22Rv1 (cell line): ENCODE data around the gene GNG7.

ENCODE experiments used
- ZFX ChIP-seq: fragments of 450-650 bp; IDR thresholded peaks from 2 replicates; pipeline ENCODE4 v1.6.1; 2017; ENCODE audit warnings: antibody characterized with exemption, borderline replicate concordance
- TF ChIP-seq, protein P1 (sequence below): fragments of 450-650 bp; IDR thresholded peaks from 2 replicates; pipeline ENCODE4 v1.5.1; 2017; ENCODE audit warnings: mild to moderate bottlenecking

GRCh38 chr19:2462635-2463421 is 239.7 kb downstream of the GNG7 start:
- TF ChIP-seq, protein P1, sequence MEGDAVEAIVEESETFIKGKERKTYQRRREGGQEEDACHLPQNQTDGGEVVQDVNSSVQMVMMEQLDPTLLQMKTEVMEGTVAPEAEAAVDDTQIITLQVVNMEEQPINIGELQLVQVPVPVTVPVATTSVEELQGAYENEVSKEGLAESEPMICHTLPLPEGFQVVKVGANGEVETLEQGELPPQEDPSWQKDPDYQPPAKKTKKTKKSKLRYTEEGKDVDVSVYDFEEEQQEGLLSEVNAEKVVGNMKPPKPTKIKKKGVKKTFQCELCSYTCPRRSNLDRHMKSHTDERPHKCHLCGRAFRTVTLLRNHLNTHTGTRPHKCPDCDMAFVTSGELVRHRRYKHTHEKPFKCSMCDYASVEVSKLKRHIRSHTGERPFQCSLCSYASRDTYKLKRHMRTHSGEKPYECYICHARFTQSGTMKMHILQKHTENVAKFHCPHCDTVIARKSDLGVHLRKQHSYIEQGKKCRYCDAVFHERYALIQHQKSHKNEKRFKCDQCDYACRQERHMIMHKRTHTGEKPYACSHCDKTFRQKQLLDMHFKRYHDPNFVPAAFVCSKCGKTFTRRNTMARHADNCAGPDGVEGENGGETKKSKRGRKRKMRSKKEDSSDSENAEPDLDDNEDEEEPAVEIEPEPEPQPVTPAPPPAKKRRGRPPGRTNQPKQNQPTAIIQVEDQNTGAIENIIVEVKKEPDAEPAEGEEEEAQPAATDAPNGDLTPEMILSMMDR = no peak
- TF ChIP-seq ZFX = no peak
